GM23338 (cell line): ENCODE results near the gene TMEM101. TPM values are rescaled to one million over a fixed set of nuclear protein-coding genes. Genes with fewer than 3 reads are reported as not detected.
"Not testable (repeated sequence)": the region's sequence is repeated elsewhere in the genome, so short reads cannot be mapped to it uniquely, and the experiment has no call there.

Experiments
- ATAC-seq: fragments of 200-7000 bp; cut with Tn5 transposase; 3 replicates; pipeline ENCODE4 v1.9.1; 2020
- DNase-seq: peaks from one replicate; pipeline ENCODE4 v3.0.0-alpha.2; 2015; ENCODE audit warnings: low spot score
- H2AFZ ChIP-seq: fragments of 200-600 bp; sonication (generic); 2 replicates; pipeline ENCODE4 v1.8.0; 2016; ENCODE audit warnings: antibody characterized with exemption, mild to moderate bottlenecking, moderate library complexity
- H3F3A ChIP-seq: fragments of 200-600 bp; sonication (generic); replicated peaks from 2 replicates; pipeline ENCODE4 v1.8.0; 2017; ENCODE audit warnings: antibody characterized with exemption, mixed run types, low read depth
- H3K27ac ChIP-seq: fragments of 200-600 bp; sonication (generic); 2 replicates; pipeline ENCODE4 v1.6.1; 2016; ENCODE audit warnings: low read depth
- H3K27me3 ChIP-seq: fragments of 200-600 bp; sonication (generic); 2 replicates; pipeline ENCODE4 v1.8.0; 2016; ENCODE audit warnings: mild to moderate bottlenecking, mixed run types, moderate library complexity; ENCODE audit not compliant: insufficient read depth
- H3K36me3 ChIP-seq: fragments of 200-600 bp; sonication (generic); 2 replicates; pipeline ENCODE4 v1.8.0; 2016; ENCODE audit warnings: mild to moderate bottlenecking; ENCODE audit not compliant: insufficient read depth
- H3K4me1 ChIP-seq: fragments of 200-600 bp; sonication (generic); 2 replicates; pipeline ENCODE4 v1.8.0; 2016; ENCODE audit warnings: mild to moderate bottlenecking, moderate library complexity; ENCODE audit not compliant: insufficient read depth
- H3K4me2 ChIP-seq: fragments of 200-600 bp; sonication (generic); 2 replicates; pipeline ENCODE4 v1.7.1; 2017; ENCODE audit warnings: mixed run types
- H3K4me3 ChIP-seq: fragments of 200-600 bp; sonication (generic); 2 replicates; pipeline ENCODE4 v1.6.1; 2016; ENCODE audit warnings: mixed run types
- H3K79me2 ChIP-seq: fragments of 200-600 bp; sonication (generic); replicated peaks from 2 replicates; pipeline ENCODE4 v1.8.0; 2017; ENCODE audit warnings: mild to moderate bottlenecking; ENCODE audit not compliant: insufficient read depth
- H3K9me2 ChIP-seq: fragments of 200-600 bp; sonication (generic); 2 replicates; pipeline ENCODE4 v1.8.0; 2017; ENCODE audit not compliant: insufficient read depth
- H4K20me1 ChIP-seq: fragments of 200-600 bp; sonication (generic); replicated peaks from 2 replicates; pipeline ENCODE4 v1.8.0; 2017; ENCODE audit warnings: mild to moderate bottlenecking; ENCODE audit not compliant: insufficient read depth
- H3K27ac Mint-ChIP-seq: 2 replicates; pipeline ENCODE4 v1.8.0; 2020; ENCODE audit warnings: inconsistent platforms, mild to moderate bottlenecking, moderate library complexity, mixed read lengths
- H3K27me3 Mint-ChIP-seq: 3 replicates; pipeline ENCODE4 v1.8.0; 2022; ENCODE audit warnings: low read depth, mild to moderate bottlenecking, moderate library complexity, mixed read lengths, inconsistent platforms; ENCODE audit not compliant: insufficient read depth, poor library complexity
- H3K36me3 Mint-ChIP-seq: 3 replicates; pipeline ENCODE4 v1.8.0; 2021; ENCODE audit warnings: low read depth, mild to moderate bottlenecking, inconsistent platforms, moderate library complexity, mixed read lengths
- H3K4me1 Mint-ChIP-seq: 3 replicates; pipeline ENCODE4 v1.8.0; 2020; ENCODE audit warnings: mild to moderate bottlenecking, inconsistent platforms, mixed read lengths
- H3K4me3 Mint-ChIP-seq: 3 replicates; pipeline ENCODE4 v1.8.0; 2021; ENCODE audit warnings: moderate library complexity, mild to moderate bottlenecking, inconsistent platforms, mixed read lengths
- H3K9me3 Mint-ChIP-seq: 3 replicates; pipeline ENCODE4 v1.8.0; 2020; ENCODE audit warnings: moderate library complexity, mild to moderate bottlenecking, inconsistent platforms, mixed read lengths
- CREB1 ChIP-seq: fragments of 250-450 bp; sonication (Bioruptor Pico); IDR thresholded peaks from 2 replicates; pipeline ENCODE4 v1.5.0; 2020; ENCODE audit warnings: low read depth, mild to moderate bottlenecking, moderate library complexity
- EZH2 ChIP-seq: fragments of 200-600 bp; sonication (generic); IDR thresholded peaks from one replicate; pipeline ENCODE4 v1.8.0; 2017; ENCODE audit warnings: antibody characterized with exemption, mild to moderate bottlenecking, low read depth; ENCODE audit not compliant: unreplicated experiment
- EZH2phosphoT487 ChIP-seq: fragments of 200-600 bp; sonication (generic); IDR thresholded peaks from one replicate; pipeline ENCODE4 v1.8.1; 2018; ENCODE audit warnings: antibody characterized with exemption; ENCODE audit not compliant: unreplicated experiment
- JUNB ChIP-seq: IDR thresholded peaks from one replicate; pipeline ENCODE4 v1.6.1; 2016; ENCODE audit warnings: antibody characterized with exemption; ENCODE audit not compliant: unreplicated experiment
- NANOG ChIP-seq: IDR thresholded peaks from 2 replicates; pipeline ENCODE4 v1.6.1; 2016; ENCODE audit warnings: antibody characterized with exemption, borderline replicate concordance
- POLR2AphosphoS5 ChIP-seq: IDR thresholded peaks from 2 replicates; pipeline ENCODE4 v1.6.1; 2016; ENCODE audit warnings: antibody characterized with exemption, low read depth
- REST ChIP-seq: IDR thresholded peaks from one replicate; pipeline ENCODE4 v1.6.1; 2018; ENCODE audit warnings: antibody characterized with exemption; ENCODE audit not compliant: unreplicated experiment
- STAT1 ChIP-seq: IDR thresholded peaks from one replicate; pipeline ENCODE4 v1.6.1; 2016; ENCODE audit warnings: antibody characterized with exemption; ENCODE audit not compliant: unreplicated experiment
- ZNF114 ChIP-seq: fragments of 250-450 bp; sonication (Bioruptor Pico); IDR thresholded peaks from 2 replicates; pipeline ENCODE4 v1.5.0; 2020; ENCODE audit warnings: mild to moderate bottlenecking, moderate library complexity
- ZNF331 ChIP-seq: fragments of 250-450 bp; sonication (Bioruptor Pico); IDR thresholded peaks from 2 replicates; pipeline ENCODE4 v1.5.0; 2020; ENCODE audit warnings: low read depth, mild to moderate bottlenecking, moderate library complexity
- ZNF462 ChIP-seq: fragments of 250-450 bp; sonication (Bioruptor Pico); IDR thresholded peaks from 2 replicates; pipeline ENCODE4 v1.5.0; 2020; ENCODE audit warnings: mild to moderate bottlenecking, moderate library complexity
- polyA plus RNA-seq: library from polyadenylated mRNA; unstranded; fragments of >200 nt; fragmentation: Nextera tagmentation; extraction: Ambion mirVana; gene quantifications from 2 replicates; pipeline ENCODE4 v1.2.1, GENCODE V29; 2016
- total RNA-seq: library from RNA; depleted of rRNA; stranded (reverse); fragments of >200 nt; shearing (Covaris generic); gene quantifications from 2 replicates; pipeline ENCODE4 v1.2.3, GENCODE V29; 2014
- TF ChIP-seq, protein P1 (sequence below), 2 experiments: fragments of 200-600 bp in 1 of 2; sonication (generic) in 1 of 2; conservative IDR thresholded peaks; 2 replicates each; pipeline versions ENCODE4 v1.5.1 to v1.6.1; 2016 to 2017; ENCODE audit warnings: antibody characterized with exemption in 2 of 2, low read depth in 2 of 2, mild to moderate bottlenecking in 2 of 2, moderate library complexity in 1 of 2

TMEM101 gene
- total and polyA plus RNA-seq, 2 experiments from 2014 or later: 15.9 to 31.6 TPM

- Mint-ChIP-seq H3K9me3 (no peaks in the 10 kb centered on the region), H3K4me1 (peaks cover 3% of the 10 kb centered on the region), H3K36me3 (no peaks in the 10 kb centered on the region), H3K27me3 (peaks cover 15% of the 10 kb centered on the region), H3K4me3 (no peak overlapping the region), H3K27ac (no peak overlapping the region)
- DNase-seq (no peak), ATAC-seq (no peak)
- no peaks in the 10 kb centered on the region for H3K4me1 ChIP-seq
- TF ChIP-seq ZNF462 (CRISPR knock-in tag) (no peak), REST (no peak), EZH2phosphoT487 (no peak), EZH2 (no peak), ZNF114 (no peak), ZNF331 (CRISPR knock-in tag) (no peak), STAT1 (no peak), POLR2AphosphoS5 (no peak), NANOG (no peak), JUNB (no peak), CREB1 (CRISPR knock-in tag) (no peak)
- TF ChIP-seq, protein P1, sequence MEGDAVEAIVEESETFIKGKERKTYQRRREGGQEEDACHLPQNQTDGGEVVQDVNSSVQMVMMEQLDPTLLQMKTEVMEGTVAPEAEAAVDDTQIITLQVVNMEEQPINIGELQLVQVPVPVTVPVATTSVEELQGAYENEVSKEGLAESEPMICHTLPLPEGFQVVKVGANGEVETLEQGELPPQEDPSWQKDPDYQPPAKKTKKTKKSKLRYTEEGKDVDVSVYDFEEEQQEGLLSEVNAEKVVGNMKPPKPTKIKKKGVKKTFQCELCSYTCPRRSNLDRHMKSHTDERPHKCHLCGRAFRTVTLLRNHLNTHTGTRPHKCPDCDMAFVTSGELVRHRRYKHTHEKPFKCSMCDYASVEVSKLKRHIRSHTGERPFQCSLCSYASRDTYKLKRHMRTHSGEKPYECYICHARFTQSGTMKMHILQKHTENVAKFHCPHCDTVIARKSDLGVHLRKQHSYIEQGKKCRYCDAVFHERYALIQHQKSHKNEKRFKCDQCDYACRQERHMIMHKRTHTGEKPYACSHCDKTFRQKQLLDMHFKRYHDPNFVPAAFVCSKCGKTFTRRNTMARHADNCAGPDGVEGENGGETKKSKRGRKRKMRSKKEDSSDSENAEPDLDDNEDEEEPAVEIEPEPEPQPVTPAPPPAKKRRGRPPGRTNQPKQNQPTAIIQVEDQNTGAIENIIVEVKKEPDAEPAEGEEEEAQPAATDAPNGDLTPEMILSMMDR (conservative IDR thresholded peaks at IDR 0.05; ENCODE audit: low read depth in 2 of 2): no peak
- no peak overlapping the region for H3K4me2 ChIP-seq
- H3F3A ChIP-seq: no peaks in the 10 kb centered on the region
- H3K27ac ChIP-seq: no peak overlapping the region
- no peaks in the 10 kb centered on the region for H3K9me2 ChIP-seq
- H4K20me1 ChIP-seq: no peaks in the 10 kb centered on the region
- H3K27me3 ChIP-seq: peaks cover 20% of the 10 kb centered on the region
- H2AFZ ChIP-seq: no peak overlapping the region
- H3K36me3 ChIP-seq: no peaks in the 10 kb centered on the region
- H3K79me2 ChIP-seq: no peaks in the 10 kb centered on the region
- no peak overlapping the region for H3K4me3 ChIP-seq
These were observed 16.2 kb downstream of the TMEM101 start for GRCh38 chr17:43998552-43998951.

- H3K27ac ChIP-seq, H3K4me1 Mint-ChIP-seq, H3K36me3 ChIP-seq, H3K4me3 ChIP-seq, H4K20me1 ChIP-seq, H3K36me3 Mint-ChIP-seq, H3K4me2 ChIP-seq, H3K27ac Mint-ChIP-seq, H3K79me2 ChIP-seq, H3K4me3 Mint-ChIP-seq, ATAC-seq, H3K4me1 ChIP-seq, DNase-seq, H3F3A ChIP-seq, H2AFZ ChIP-seq, H3K9me3 Mint-ChIP-seq, H3K27me3 ChIP-seq, H3K9me2 ChIP-seq: not testable (repeated sequence)
- H3K27me3 Mint-ChIP-seq: peaks cover 15% of the 10 kb centered on the region
These were observed 17.6 kb downstream of the TMEM101 start for GRCh38 chr17:43997180-43997579.
